ENCODE results near the gene POLDIP2. TPM values are rescaled to one million over a fixed set of nuclear protein-coding genes. Genes with fewer than 3 reads are reported as not detected.

Gene POLDIP2
- total RNA-seq, 1 donor from 2014 or later, result 82.2 TPM

DNA sequence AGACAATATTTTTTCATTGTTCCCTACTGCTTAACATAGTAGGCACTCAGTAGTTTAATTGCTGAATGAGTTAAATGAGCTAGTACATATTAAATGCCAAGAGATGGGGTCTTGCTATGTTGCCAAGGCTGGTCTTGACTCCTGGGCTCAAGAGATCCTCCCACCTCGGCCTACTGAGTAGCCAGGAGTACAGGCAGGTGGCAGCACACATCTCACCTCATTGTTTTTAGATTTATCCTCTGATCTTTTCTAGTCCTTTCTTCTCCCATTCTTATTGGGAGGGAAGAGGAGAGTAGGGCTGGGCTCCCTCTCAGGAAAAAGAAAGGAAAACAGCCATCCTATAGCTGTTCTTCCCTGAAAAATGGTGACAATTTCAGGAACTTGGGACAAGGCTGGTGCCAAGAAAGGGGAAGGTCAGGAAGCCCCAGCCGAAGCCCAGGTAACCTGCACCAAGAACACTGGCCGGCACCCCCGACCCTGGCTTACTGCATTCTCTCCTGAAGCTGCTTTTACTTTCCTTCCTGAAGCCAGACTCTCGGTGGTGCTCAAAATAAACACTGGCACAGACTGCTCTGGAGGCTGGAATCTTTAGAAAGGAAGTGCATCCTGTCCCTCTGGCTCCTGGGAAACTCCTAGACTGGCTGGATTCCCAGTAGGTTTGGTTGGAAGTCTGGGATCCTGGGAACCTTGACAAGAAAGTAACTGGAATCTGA, 19.1 kb downstream of the POLDIP2 start:
- Histone ChIP-seq H3K4me3 (no peak overlapping the region), H3K27ac (peak overlapping the region; percentile 93 to 96), H3K27me3 (no peaks in the 10 kb centered on the region), H3K4me1 (peaks cover 27 to 36% of the 10 kb centered on the region in 2 donors), H3K36me3 (peaks cover 34 to 40% of the 10 kb centered on the region in 2 donors), H3K9me3 (no peaks in the 10 kb centered on the region)
- intact Hi-C loops (cut with DNase I), result loop anchor here (5.0 kb wide), 2 partner anchors 296 to 309 kb away; partner anchors contain the start of genes BLTP2 and NLK
- TF ChIP-seq, protein P1, sequence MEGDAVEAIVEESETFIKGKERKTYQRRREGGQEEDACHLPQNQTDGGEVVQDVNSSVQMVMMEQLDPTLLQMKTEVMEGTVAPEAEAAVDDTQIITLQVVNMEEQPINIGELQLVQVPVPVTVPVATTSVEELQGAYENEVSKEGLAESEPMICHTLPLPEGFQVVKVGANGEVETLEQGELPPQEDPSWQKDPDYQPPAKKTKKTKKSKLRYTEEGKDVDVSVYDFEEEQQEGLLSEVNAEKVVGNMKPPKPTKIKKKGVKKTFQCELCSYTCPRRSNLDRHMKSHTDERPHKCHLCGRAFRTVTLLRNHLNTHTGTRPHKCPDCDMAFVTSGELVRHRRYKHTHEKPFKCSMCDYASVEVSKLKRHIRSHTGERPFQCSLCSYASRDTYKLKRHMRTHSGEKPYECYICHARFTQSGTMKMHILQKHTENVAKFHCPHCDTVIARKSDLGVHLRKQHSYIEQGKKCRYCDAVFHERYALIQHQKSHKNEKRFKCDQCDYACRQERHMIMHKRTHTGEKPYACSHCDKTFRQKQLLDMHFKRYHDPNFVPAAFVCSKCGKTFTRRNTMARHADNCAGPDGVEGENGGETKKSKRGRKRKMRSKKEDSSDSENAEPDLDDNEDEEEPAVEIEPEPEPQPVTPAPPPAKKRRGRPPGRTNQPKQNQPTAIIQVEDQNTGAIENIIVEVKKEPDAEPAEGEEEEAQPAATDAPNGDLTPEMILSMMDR (IDR thresholded peaks at IDR 0.05), result no peak
- DNase-seq (ENCODE audit: low spot score in 2 of 2), result no peak

GRCh38 chr17:28335959-28336871, 21.1 kb downstream of the POLDIP2 start:
- peak in 1 of 2 donors; percentile 83 for DNase-seq (ENCODE audit: low spot score in 2 of 2)
- TF ChIP-seq, protein P1 (IDR thresholded peaks at IDR 0.05), result no peak
- peak overlapping the region; percentile 93 to 95 for H3K4me3 ChIP-seq
- no peaks in the 10 kb centered on the region for H3K27me3 ChIP-seq
- intact Hi-C loops (cut with DNase I), result loop anchor here (1.0 to 5.0 kb wide), 5 partner anchors 17 to 311 kb away; partner anchors contain the start of genes BLTP2, NLK, POLDIP2 and SARM1
- H3K27ac ChIP-seq, result peak overlapping the region; percentile 93 to 96
- H3K4me1 ChIP-seq, result peaks cover 27 to 36% of the 10 kb centered on the region in 2 donors
- peaks cover 18 to 28% of the 10 kb centered on the region in 2 donors for H3K36me3 ChIP-seq
- H3K9me3 ChIP-seq, result no peaks in the 10 kb centered on the region

GRCh38 chr17:28335201-28335958, 21.9 kb downstream of the POLDIP2 start, which contains the start of the genes IFT20 and TNFAIP1:
Gene IFT20, minus strand, starts transcription at chr17:28335472. Its CDS starts 3,487 bp downstream, at chr17:28331985.
Gene TNFAIP1, plus strand, starts transcription at chr17:28335761. Its CDS starts 3,761 bp downstream, at chr17:28339522.
- DNase-seq (ENCODE audit: low spot score in 2 of 2), result peak; percentile 99 to 100
- intact Hi-C loops (cut with DNase I), result loop anchor here (1.0 to 5.0 kb wide), 5 partner anchors 16 to 312 kb away; partner anchors contain the start of genes BLTP2, NLK, POLDIP2 and SARM1

DNA sequence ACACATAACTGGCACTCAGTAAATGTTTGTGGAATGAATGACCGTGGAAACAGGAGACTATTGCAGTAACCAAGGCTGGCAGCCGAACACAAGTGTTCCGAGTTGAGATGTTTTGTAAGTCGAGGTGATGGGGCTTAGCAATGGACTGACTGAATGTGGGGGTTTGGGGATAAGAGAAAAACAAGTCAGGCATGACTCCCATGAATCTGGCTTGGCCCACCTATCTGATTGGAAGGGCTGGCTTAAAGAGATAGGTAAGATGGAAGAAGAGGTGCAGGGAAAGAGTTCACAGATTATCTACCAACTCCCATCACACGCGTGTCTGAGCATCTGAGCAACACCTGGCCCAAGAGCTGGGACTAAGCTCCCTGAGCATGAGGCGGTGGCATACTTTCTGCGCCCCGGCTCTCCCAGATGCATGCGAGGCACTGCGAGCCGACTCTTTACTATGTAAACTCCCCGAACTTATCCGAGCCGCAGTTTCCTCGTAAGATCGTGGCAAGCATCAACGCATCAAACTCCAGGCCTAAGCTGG, 22.6 kb downstream of the POLDIP2 start:
- H3K4me3 ChIP-seq, result peak overlapping the region; percentile 93 to 95
- peak overlapping the region; percentile 85 to 96 for H3K27ac ChIP-seq
- TF ChIP-seq, protein P1 (IDR thresholded peaks at IDR 0.05), result no peak
- no peaks in the 10 kb centered on the region for H3K9me3 ChIP-seq
- no peak for DNase-seq (ENCODE audit: low spot score in 2 of 2)
- H3K36me3 ChIP-seq, result peaks cover 16 to 25% of the 10 kb centered on the region in 2 donors
- intact Hi-C loops (cut with DNase I), result loop anchor here (1.0 to 5.0 kb wide), 5 partner anchors 15 to 313 kb away; partner anchors contain the start of genes BLTP2, NLK, POLDIP2 and SARM1
- peaks cover 27 to 36% of the 10 kb centered on the region in 2 donors for H3K4me1 ChIP-seq
- no peaks in the 10 kb centered on the region for H3K27me3 ChIP-seq

More at GRCh38 chr17:28335201-28335958, 21.9 kb downstream of the POLDIP2 start, which contains the start of the genes IFT20 and TNFAIP1:
- Histone ChIP-seq H3K9me3 (no peaks in the 10 kb centered on the region), H3K36me3 (peaks cover 17 to 26% of the 10 kb centered on the region in 2 donors), H3K27ac (peak within 1 kb of the TSS; percentile 93 to 96), H3K27me3 (no peaks in the 10 kb centered on the region), H3K4me3 (peak within 1 kb of the TSS; percentile 93 to 95), H3K4me1 (peaks cover 27 to 36% of the 10 kb centered on the region in 2 donors)
- TF ChIP-seq, protein P1 (IDR thresholded peaks at IDR 0.05), result no peak
